CD4-positive, alpha-beta T cell treated with Interleukin-1 beta for 1 hour (primary cell): Measurements from ENCODE around the gene SSMEM1.

ENCODE experiments used
- DNase-seq, 2 donors: peaks; one replicate each; pipeline ENCODE4 v3.0.0-alpha.2; 2020 to 2022

SSMEM1 gene

GRCh38 chr7:130256704-130257103 lies 49.0 kb downstream of the SSMEM1 start:
- DNase-seq, result no peak

- no peak for DNase-seq
Observed at GRCh38 chr7:130258494-130259078, 50.9 kb downstream of the SSMEM1 start.

- DNase-seq, result no peak
Observed at GRCh38 chr7:130262448-130262847, 54.8 kb downstream of the SSMEM1 start.

GRCh38 chr7:130263130-130263529 lies 55.5 kb downstream of the SSMEM1 start:
- DNase-seq, result no peak
